ENCODE measurements around the gene PNKD.
A peak's percentile ranks its signal among the peaks of the same experiment; 100 is the strongest.
"Not testable (repeated sequence)": the region's sequence is repeated elsewhere in the genome, so short reads cannot be mapped to it uniquely, and the experiment has no call there.

PNKD gene

GRCh38 chr2:218257390-218257981, 12.8 kb upstream of the PNKD start:
- peak; percentile 31 to 66 (median 42) for DNase-seq

- no peak for DNase-seq
These were observed 11.0 kb upstream of the PNKD start for GRCh38 chr2:218259099-218259961.

- no peak for DNase-seq
These were observed 10.2 kb upstream of the PNKD start for GRCh38 chr2:218260166-218260565.

- no peak for DNase-seq
These were observed 9.4 kb upstream of the PNKD start, which contains the start of gene GPBAR1 for GRCh38 chr2:218260742-218261422. TSS of gene GPBAR1 (plus strand) at chr2:218261015. CDS start at chr2:218262725, 1,710 bp downstream.

- DNase-seq = no peak
These were observed 8.7 kb upstream of the PNKD start for GRCh38 chr2:218261423-218262236.

GRCh38 chr2:218262237-218262600, 8.1 kb upstream of the PNKD start:
- no peak for DNase-seq

GRCh38 chr2:218262631-218263586, 7.4 kb upstream of the PNKD start:
- DNase-seq = no peak

- no peak for DNase-seq
These were observed 6.3 kb upstream of the PNKD start for GRCh38 chr2:218263817-218264641.

- DNase-seq = no peak
These were observed 5.4 kb upstream of the PNKD start for GRCh38 chr2:218264773-218265561.

- no peak for DNase-seq
These were observed 4.7 kb upstream of the PNKD start for GRCh38 chr2:218265626-218266025.

- DNase-seq = no peak
These were observed 3.9 kb upstream of the PNKD start for GRCh38 chr2:218266316-218266979.

- no peak for DNase-seq
These were observed 3.1 kb upstream of the PNKD start for GRCh38 chr2:218267259-218267658.

- no peak for DNase-seq
These were observed 585 bp downstream of the PNKD start for GRCh38 chr2:218270721-218271486.

GRCh38 chr2:218271487-218271797, 1.1 kb downstream of the PNKD start:
- DNase-seq = no peak

GRCh38 chr2:218271865-218272530, 1.7 kb downstream of the PNKD start:
- DNase-seq = no peak

GRCh38 chr2:218272531-218273212, 2.4 kb downstream of the PNKD start:
- peak; percentile 61 to 80 (median 68) for DNase-seq

- DNase-seq = not testable (repeated sequence)
These were observed 3.0 kb downstream of the PNKD start for GRCh38 chr2:218273214-218273907.

Data from stimulated activated naive CD4-positive, alpha-beta T cell (primary cell).